ENCODE results near the gene TRAPPC13. TPM values are rescaled to one million over a fixed set of nuclear protein-coding genes. Genes with fewer than 3 reads are reported as not detected.
A peak's percentile ranks its signal among the peaks of the same experiment; 100 is the strongest.
"Not testable (repeated sequence)": the region's sequence is repeated elsewhere in the genome, so short reads cannot be mapped to it uniquely, and the experiment has no call there.

TRAPPC13 gene
- total RNA-seq, 4 donors from 2014 or later = 3.0 to 24.1 (median 11.9) TPM

DNA sequence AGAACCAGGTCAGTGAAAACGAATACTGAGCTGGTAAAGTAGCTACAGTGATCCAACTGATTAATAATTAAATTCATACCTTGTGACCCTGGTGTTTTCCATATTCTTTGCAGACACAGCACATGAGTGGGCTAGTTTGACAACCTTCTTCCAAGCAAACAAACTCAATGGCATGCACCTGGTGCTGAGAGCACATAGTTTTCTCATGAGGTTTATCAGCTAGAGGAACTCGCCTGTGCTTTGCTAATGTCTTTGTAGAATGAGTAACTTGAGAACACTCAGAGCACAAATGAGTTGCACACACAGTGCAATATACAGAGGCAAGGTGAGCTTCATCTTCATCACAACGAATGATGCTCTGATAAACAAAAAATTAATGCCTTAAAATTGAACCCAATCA is 13.3 kb upstream of the TRAPPC13 start:
- Histone ChIP-seq H3K4me3 (no peak overlapping the region), H3K4me1 (no peaks in the 10 kb centered on the region), H3K36me3 (peaks cover 0 to 75% (median 27%) of the 10 kb centered on the region in 4 donors), H3K9me3 (no peaks in the 10 kb centered on the region), H3K27ac (no peak overlapping the region), H3K27me3 (no peaks in the 10 kb centered on the region)
- no peak for DNase-seq
- intact Hi-C loops (cut with DNase I; ENCODE audit: low total_unique reads) (no loop called here), in situ Hi-C loops (cut with MboI; ENCODE audit: low pct_ligation_motif_present in 1 of 4, low pct_unique_long_range_greater_than_20kb in 1 of 4, low sequenced_read_pairs in 3 of 4) (no loop called here)
- TF ChIP-seq, protein P1, sequence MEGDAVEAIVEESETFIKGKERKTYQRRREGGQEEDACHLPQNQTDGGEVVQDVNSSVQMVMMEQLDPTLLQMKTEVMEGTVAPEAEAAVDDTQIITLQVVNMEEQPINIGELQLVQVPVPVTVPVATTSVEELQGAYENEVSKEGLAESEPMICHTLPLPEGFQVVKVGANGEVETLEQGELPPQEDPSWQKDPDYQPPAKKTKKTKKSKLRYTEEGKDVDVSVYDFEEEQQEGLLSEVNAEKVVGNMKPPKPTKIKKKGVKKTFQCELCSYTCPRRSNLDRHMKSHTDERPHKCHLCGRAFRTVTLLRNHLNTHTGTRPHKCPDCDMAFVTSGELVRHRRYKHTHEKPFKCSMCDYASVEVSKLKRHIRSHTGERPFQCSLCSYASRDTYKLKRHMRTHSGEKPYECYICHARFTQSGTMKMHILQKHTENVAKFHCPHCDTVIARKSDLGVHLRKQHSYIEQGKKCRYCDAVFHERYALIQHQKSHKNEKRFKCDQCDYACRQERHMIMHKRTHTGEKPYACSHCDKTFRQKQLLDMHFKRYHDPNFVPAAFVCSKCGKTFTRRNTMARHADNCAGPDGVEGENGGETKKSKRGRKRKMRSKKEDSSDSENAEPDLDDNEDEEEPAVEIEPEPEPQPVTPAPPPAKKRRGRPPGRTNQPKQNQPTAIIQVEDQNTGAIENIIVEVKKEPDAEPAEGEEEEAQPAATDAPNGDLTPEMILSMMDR (IDR thresholded peaks at IDR 0.05) = no peak
- TF ChIP-seq POLR2AphosphoS5 (IDR thresholded peaks at IDR 0.05) (no peak), POLR2A (IDR thresholded peaks at IDR 0.05) (no peak), EP300 (IDR thresholded peaks at IDR 0.05; ENCODE audit: low read depth) (no peak)
- 81 to 83% methylated on average over 3 of the region's 3 CpGs for WGBS, 2 donors (ENCODE audit: low coverage in 1 of 2)

GRCh38 chr5:65612298-65612907 is 12.4 kb upstream of the TRAPPC13 start:
- Histone ChIP-seq H3K4me1 (no peaks in the 10 kb centered on the region), H3K9me3 (no peaks in the 10 kb centered on the region), H3K4me3 (no peak overlapping the region), H3K36me3 (peaks cover 0 to 73% (median 26%) of the 10 kb centered on the region in 4 donors), H3K27me3 (no peaks in the 10 kb centered on the region), H3K27ac (no peak overlapping the region)
- intact Hi-C loops (cut with DNase I; ENCODE audit: low total_unique reads) (no loop called here), in situ Hi-C loops (cut with MboI; ENCODE audit: low pct_ligation_motif_present in 1 of 4, low pct_unique_long_range_greater_than_20kb in 1 of 4, low sequenced_read_pairs in 3 of 4) (no loop called here)
- TF ChIP-seq, protein P1 (IDR thresholded peaks at IDR 0.05) = no peak
- TF ChIP-seq POLR2AphosphoS5 (IDR thresholded peaks at IDR 0.05) (no peak), EP300 (IDR thresholded peaks at IDR 0.05; ENCODE audit: low read depth) (no peak), POLR2A (IDR thresholded peaks at IDR 0.05) (no peak)
- 86 to 87% methylated on average over 4 of the region's 4 CpGs for WGBS, 2 donors (ENCODE audit: low coverage in 1 of 2)
- DNase-seq = no peak

DNA sequence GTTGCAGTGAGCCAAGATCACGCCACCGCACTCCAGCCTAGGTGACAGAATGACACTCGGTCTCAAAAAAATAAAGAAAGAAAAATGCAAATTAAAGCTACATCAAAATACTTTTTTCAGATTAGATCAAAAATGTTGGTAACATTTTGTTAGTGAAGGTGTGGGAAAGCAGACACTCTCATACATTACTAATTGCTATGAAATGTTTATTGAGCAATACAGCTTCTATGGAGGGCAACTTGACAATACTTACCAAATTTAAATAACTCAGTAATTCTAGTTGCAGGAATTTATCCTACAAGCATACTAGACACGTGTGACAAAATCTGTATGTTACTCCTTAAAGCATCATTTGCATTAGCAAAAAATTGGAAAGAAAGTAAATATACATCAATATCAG is 4.8 kb upstream of the TRAPPC13 start:
- intact Hi-C loops (cut with DNase I; ENCODE audit: low total_unique reads) = no loop called here
- 88 to 90% methylated on average over 4 of the region's 4 CpGs for WGBS, 2 donors (ENCODE audit: low coverage in 1 of 2)
- in situ Hi-C loops (cut with MboI; ENCODE audit: low pct_ligation_motif_present in 1 of 4, low pct_unique_long_range_greater_than_20kb in 1 of 4, low sequenced_read_pairs in 3 of 4) = no loop called here

DNA sequence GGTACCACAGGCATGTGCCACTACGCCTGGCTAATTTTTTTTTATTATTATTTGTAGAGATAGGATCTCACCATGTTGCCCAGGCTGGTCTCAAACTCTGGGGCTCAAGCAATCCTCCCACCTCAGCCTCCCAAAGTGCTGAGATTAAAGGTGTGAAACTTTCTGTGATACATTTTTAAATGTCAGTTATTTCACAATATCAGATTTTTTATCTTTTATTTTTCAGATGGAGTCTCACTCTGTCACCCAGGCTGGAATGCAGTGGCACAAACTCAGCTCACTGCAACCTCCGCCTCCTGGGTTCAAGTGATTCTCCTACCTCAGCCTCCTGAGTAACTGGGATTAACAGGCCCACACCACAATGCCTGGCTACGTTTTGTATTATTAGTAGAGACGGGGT is 2.9 kb upstream of the TRAPPC13 start:
- DNase-seq; H3K27me3 ChIP-seq; H3K27ac ChIP-seq; in situ Hi-C loops (cut with MboI; ENCODE audit: low pct_ligation_motif_present in 1 of 4, low pct_unique_long_range_greater_than_20kb in 1 of 4, low sequenced_read_pairs in 3 of 4); H3K4me3 ChIP-seq; H3K36me3 ChIP-seq; H3K9me3 ChIP-seq; intact Hi-C loops (cut with DNase I; ENCODE audit: low total_unique reads): not testable (repeated sequence)
- WGBS, 2 donors (ENCODE audit: low coverage in 1 of 2) = 86% methylated on average over 4 of the region's 4 CpGs
- H3K4me1 ChIP-seq = peaks cover 15 to 33% (median 21%) of the 10 kb centered on the region in 4 donors

More for the DNA sequence above, 4.8 kb upstream of the TRAPPC13 start:
- H3K4me1 ChIP-seq = peaks cover 6 to 21% (median 13%) of the 10 kb centered on the region in 4 donors
- DNase-seq = no peak
- no peaks in the 10 kb centered on the region for H3K9me3 ChIP-seq
- no peak overlapping the region for H3K27ac ChIP-seq
- peaks cover 0 to 24% (median 4%) of the 10 kb centered on the region in 4 donors for H3K36me3 ChIP-seq
- TF ChIP-seq, protein P1 (IDR thresholded peaks at IDR 0.05) = no peak
- no peak for TF ChIP-seq POLR2AphosphoS5 (IDR thresholded peaks at IDR 0.05)
- no peaks in the 10 kb centered on the region for H3K27me3 ChIP-seq
- H3K4me3 ChIP-seq = no peak overlapping the region

DNA sequence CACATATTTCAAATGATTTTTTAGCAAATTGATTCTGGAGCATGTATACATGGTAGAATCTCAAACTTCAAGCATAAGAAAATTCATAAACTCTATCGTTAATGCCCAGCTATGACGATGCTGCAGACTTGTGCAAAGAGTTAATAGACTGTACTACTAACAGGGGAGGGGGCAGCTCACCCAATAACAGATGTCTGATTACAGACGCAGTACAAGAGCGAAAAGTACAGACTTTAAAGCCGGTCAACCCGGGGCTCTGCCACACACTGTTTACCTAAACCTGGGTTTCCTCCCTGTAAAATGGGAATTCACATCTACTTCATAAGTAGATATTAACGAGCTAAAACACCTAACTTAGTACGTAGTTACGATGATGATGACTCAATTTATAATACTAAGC is 1.3 kb upstream of the TRAPPC13 start:
- Histone ChIP-seq H3K27me3 (no peaks in the 10 kb centered on the region), H3K4me3 (peak overlapping the region; percentile 57 to 90 (median 85)), H3K4me1 (peaks cover 15 to 33% (median 21%) of the 10 kb centered on the region in 4 donors), H3K36me3 (peaks cover 0 to under 1% (median 0%) of the 10 kb centered on the region in 4 donors), H3K27ac (peak overlapping the region; percentile 82 to 92 (median 87)), H3K9me3 (no peaks in the 10 kb centered on the region)
- intact Hi-C loops (cut with DNase I; ENCODE audit: low total_unique reads) = no loop called here
- in situ Hi-C loops (cut with MboI; ENCODE audit: low pct_ligation_motif_present in 1 of 4, low pct_unique_long_range_greater_than_20kb in 1 of 4, low sequenced_read_pairs in 3 of 4) = no loop called here
- TF ChIP-seq, protein P1 (IDR thresholded peaks at IDR 0.05) = no peak
- TF ChIP-seq POLR2A (IDR thresholded peaks at IDR 0.05) = no peak
- no peak for TF ChIP-seq EP300 (IDR thresholded peaks at IDR 0.05; ENCODE audit: low read depth)
- TF ChIP-seq POLR2AphosphoS5 (IDR thresholded peaks at IDR 0.05) = no peak
- DNase-seq = no peak
- WGBS, 2 donors (ENCODE audit: low coverage in 1 of 2) = 5 to 6% methylated on average over 7 to 9 of the region's 9 CpGs
